OCI-LY7 (cell line): Measurements from ENCODE around the gene CTRB1.

Experiments used
- CTCF ChIP-seq: fragments of 200-600 bp; sonication (generic); conservative IDR thresholded peaks from 2 replicates; pipeline ENCODE4 v1.5.1; 2014; ENCODE audit warnings: mild to moderate bottlenecking, antibody characterized with exemption, low read length, moderate library complexity, mixed read lengths
- EZH2phosphoT487 ChIP-seq: fragments of 200-600 bp; sonication (generic); IDR thresholded peaks from 2 replicates; pipeline ENCODE4 v1.6.1; 2018; ENCODE audit warnings: low read depth, borderline replicate concordance, mild to moderate bottlenecking, mixed run types, antibody characterized with exemption, low read length, moderate library complexity, mixed read lengths

DNA sequence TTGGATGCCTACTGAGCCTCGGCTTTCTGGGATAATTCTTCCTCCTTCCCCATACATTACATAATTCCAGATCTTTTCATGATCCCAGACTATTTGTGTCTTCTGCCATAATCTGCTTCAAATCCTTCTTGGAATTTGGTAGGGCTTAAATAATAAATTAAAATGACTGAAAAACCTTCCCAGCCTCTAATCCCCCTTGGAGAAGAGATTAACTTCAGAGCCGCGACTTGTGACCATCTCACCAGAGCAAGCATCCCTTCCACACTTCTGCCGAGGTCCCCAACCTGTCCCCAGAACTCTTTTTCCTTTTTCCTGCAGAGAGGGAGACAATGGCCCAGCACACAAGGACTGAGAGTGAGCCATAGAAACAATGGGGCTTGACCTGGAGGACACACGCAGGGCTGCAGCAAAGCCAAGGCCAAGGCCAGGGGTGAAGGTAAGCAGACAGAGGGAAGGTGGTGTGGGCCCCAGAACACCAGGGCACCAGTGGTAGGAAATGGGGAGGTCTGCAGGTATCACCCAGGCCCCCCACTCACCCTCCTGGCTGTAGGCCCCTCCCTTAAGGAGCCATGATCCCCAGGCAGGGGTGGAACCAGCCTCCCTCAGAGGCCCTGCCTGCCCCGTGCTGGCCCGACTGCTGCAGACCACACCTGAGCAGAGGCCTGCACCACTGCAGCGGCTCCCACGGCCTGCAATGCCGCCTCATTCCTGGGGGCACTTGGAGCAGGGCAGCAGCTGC is 42.2 kb downstream of the CTRB1 start:
- TF ChIP-seq CTCF (no peak), EZH2phosphoT487 (no peak)
